ENCODE measurements around the gene NCOA3.

The NCOA3 gene

DNA sequence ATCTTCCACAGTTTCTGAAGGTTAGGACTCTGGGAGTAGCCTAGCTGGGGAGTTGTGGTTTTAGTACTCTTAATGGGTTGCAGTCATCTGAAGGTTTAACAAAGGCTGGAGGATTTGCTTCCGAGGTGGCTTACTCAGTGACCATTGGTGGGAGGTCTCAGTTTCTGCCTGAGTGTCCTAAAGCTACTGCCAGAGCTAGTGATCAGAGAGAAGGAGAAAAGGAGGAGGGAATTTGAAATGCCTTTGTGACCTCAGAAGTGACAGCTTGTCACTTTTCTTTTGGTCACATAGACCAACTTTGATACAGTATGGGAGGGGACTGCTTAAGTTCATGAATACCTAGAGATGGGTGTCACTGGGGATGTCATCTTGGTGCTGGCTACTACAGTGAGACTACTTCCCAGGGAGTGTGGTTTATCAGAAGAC, 41.3 kb downstream of the NCOA3 start:
- H3K4me2 ChIP-seq (ENCODE audit: low read depth, low read length, poor library complexity, severe bottlenecking): no peak overlapping the region
- H3K36me3 ChIP-seq (ENCODE audit: insufficient read depth, low read length): no peaks in the 10 kb centered on the region
- H3F3A ChIP-seq (ENCODE audit: low read depth): peaks cover 5% of the 10 kb centered on the region; the same call in 1 of the 2 replicates
- TF ChIP-seq EZH2phosphoT487 (IDR thresholded peaks at IDR 0.05; ENCODE audit: borderline replicate concordance) (no peak), CTCF (conservative IDR thresholded peaks at IDR 0.05; ENCODE audit: low read length) (no peak)
- H3K9me3 ChIP-seq (ENCODE audit: insufficient read depth, low read depth, low read length): no peaks in the 10 kb centered on the region
- no peaks in the 10 kb centered on the region for H3K27me3 ChIP-seq (ENCODE audit: insufficient read depth, low read length, poor library complexity, severe bottlenecking)
- no peak overlapping the region for H3K4me3 ChIP-seq (ENCODE audit: low read length, poor library complexity, severe bottlenecking)
- no peaks in the 10 kb centered on the region for H3K9me2 ChIP-seq (replicated peaks; ENCODE audit: low read depth, low read length)
- no peak overlapping the region for H3K9ac ChIP-seq (ENCODE audit: low read depth, low read length, poor library complexity, severe bottlenecking)
- H4K20me1 ChIP-seq (ENCODE audit: insufficient read depth, low read length, poor library complexity, severe bottlenecking): peaks cover 7% of the 10 kb centered on the region
- H3K79me2 ChIP-seq (ENCODE audit: insufficient read depth, low read length): peaks cover 56% of the 10 kb centered on the region; the same call in 1 of the 2 replicates
- H2AFZ ChIP-seq (ENCODE audit: low read length): no peak overlapping the region
- peaks cover 20% of the 10 kb centered on the region for H3K4me1 ChIP-seq (ENCODE audit: insufficient read depth, low read length, poor library complexity, severe bottlenecking)

DNA sequence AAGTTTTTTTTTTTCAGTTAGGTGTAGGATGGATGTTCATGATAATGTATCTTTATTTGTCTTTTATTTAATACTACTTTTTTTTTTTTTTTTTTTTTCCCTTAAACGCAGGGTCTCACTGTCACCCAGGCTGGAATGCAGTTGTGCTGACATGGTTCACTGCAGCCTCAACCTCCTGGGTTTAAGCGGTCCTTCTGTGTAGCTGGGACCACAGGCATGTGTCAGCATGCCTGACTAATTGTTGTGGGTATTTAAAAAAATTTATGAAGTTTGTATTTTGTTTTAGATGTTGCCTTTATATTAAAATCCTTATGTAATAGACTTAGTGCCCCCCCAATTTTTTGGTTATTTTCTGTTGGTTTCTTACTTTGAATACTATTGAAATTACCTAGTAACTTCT, 42.6 kb downstream of the NCOA3 start:
- Histone ChIP-seq H3K4me2 (ENCODE audit: low read depth, low read length, poor library complexity, severe bottlenecking) (no peak overlapping the region), H3K4me3 (ENCODE audit: low read length, poor library complexity, severe bottlenecking) (no peak overlapping the region), H3K9me3 (ENCODE audit: insufficient read depth, low read depth, low read length) (no peaks in the 10 kb centered on the region), H3F3A (ENCODE audit: low read depth) (peaks cover 5% of the 10 kb centered on the region; the same call in 1 of the 2 replicates), H3K79me2 (ENCODE audit: insufficient read depth, low read length) (peaks cover 50% of the 10 kb centered on the region; the same call in 1 of the 2 replicates), H3K27me3 (ENCODE audit: insufficient read depth, low read length, poor library complexity, severe bottlenecking) (no peaks in the 10 kb centered on the region), H2AFZ (ENCODE audit: low read length) (no peak overlapping the region), H3K4me1 (ENCODE audit: insufficient read depth, low read length, poor library complexity, severe bottlenecking) (peaks cover 20% of the 10 kb centered on the region), H4K20me1 (ENCODE audit: insufficient read depth, low read length, poor library complexity, severe bottlenecking) (peaks cover 7% of the 10 kb centered on the region), H3K9me2 (replicated peaks; ENCODE audit: low read depth, low read length) (no peaks in the 10 kb centered on the region), H3K9ac (ENCODE audit: low read depth, low read length, poor library complexity, severe bottlenecking) (no peak overlapping the region), H3K36me3 (ENCODE audit: insufficient read depth, low read length) (no peaks in the 10 kb centered on the region)
- no peak for TF ChIP-seq CTCF (conservative IDR thresholded peaks at IDR 0.05; ENCODE audit: low read length)
- TF ChIP-seq EZH2phosphoT487 (IDR thresholded peaks at IDR 0.05; ENCODE audit: borderline replicate concordance): no peak

DNA sequence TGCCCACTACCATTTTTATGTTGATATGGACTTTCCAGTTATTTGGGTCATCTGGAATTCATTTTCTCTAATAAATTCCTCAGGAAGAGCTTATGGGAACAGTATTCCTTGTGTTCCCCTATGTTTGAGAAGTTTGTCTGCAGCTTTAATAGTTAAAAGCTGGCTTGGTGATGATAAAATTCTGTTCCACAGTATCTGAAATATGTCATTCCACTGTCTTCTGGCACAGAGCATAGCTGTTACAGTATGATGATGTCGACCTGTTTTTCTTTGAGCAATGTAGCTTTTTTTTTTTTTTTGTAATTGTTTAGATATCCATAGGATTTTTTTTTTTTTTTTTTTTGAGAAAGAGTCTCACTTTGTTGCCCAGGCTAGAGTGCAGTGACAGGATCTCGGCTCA, 43.2 kb downstream of the NCOA3 start:
- H3K9me3 ChIP-seq (ENCODE audit: insufficient read depth, low read depth, low read length): no peaks in the 10 kb centered on the region
- H2AFZ ChIP-seq (ENCODE audit: low read length): no peak overlapping the region
- H4K20me1 ChIP-seq (ENCODE audit: insufficient read depth, low read length, poor library complexity, severe bottlenecking): peaks cover 7% of the 10 kb centered on the region
- TF ChIP-seq EZH2phosphoT487 (IDR thresholded peaks at IDR 0.05; ENCODE audit: borderline replicate concordance) (no peak), CTCF (conservative IDR thresholded peaks at IDR 0.05; ENCODE audit: low read length) (no peak)
- H3K4me3 ChIP-seq (ENCODE audit: low read length, poor library complexity, severe bottlenecking): no peak overlapping the region
- no peak overlapping the region for H3K4me2 ChIP-seq (ENCODE audit: low read depth, low read length, poor library complexity, severe bottlenecking)
- no peaks in the 10 kb centered on the region for H3K27me3 ChIP-seq (ENCODE audit: insufficient read depth, low read length, poor library complexity, severe bottlenecking)
- peaks cover 48% of the 10 kb centered on the region; the same call in 1 of the 2 replicates for H3K79me2 ChIP-seq (ENCODE audit: insufficient read depth, low read length)
- no peak overlapping the region for H3K9ac ChIP-seq (ENCODE audit: low read depth, low read length, poor library complexity, severe bottlenecking)
- H3K36me3 ChIP-seq (ENCODE audit: insufficient read depth, low read length): no peaks in the 10 kb centered on the region
- H3K9me2 ChIP-seq (replicated peaks; ENCODE audit: low read depth, low read length): no peaks in the 10 kb centered on the region
- peaks cover 20% of the 10 kb centered on the region for H3K4me1 ChIP-seq (ENCODE audit: insufficient read depth, low read length, poor library complexity, severe bottlenecking)
- peaks cover 5% of the 10 kb centered on the region; the same call in 1 of the 2 replicates for H3F3A ChIP-seq (ENCODE audit: low read depth)
